ENCODE measurements around the gene PTGDR. TPM values are rescaled to one million over a fixed set of nuclear protein-coding genes. Genes with fewer than 3 reads are reported as not detected.

The PTGDR gene
- total RNA-seq, 2 experiments from 2014 or later, result 0.13 to 0.43 TPM

DNA sequence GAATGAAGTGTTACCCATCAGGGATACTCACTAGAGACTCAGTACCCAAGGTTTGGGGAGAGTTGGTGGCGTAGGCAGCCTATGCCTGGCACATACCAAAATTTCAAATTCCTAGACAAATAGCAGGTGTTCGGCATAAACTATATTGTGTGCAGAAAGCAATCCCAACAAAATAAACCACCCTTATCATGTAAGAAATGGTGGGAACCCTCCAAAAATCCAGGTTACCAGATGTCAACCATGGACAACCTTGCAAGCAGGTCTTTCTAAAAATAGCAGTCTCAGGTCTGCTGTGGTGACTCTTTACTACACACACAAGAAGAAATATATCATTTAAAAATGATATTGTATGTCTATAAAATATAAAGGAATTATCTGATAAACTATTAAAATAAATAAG is 28.9 kb downstream of the PTGDR start:
- H3K27ac Mint-ChIP-seq, result no peak overlapping the region
- H3K9me3 Mint-ChIP-seq, result no peaks in the 10 kb centered on the region
- H3K36me3 Mint-ChIP-seq (ENCODE audit: low read depth), result no peaks in the 10 kb centered on the region
- TF ChIP-seq, protein P1, sequence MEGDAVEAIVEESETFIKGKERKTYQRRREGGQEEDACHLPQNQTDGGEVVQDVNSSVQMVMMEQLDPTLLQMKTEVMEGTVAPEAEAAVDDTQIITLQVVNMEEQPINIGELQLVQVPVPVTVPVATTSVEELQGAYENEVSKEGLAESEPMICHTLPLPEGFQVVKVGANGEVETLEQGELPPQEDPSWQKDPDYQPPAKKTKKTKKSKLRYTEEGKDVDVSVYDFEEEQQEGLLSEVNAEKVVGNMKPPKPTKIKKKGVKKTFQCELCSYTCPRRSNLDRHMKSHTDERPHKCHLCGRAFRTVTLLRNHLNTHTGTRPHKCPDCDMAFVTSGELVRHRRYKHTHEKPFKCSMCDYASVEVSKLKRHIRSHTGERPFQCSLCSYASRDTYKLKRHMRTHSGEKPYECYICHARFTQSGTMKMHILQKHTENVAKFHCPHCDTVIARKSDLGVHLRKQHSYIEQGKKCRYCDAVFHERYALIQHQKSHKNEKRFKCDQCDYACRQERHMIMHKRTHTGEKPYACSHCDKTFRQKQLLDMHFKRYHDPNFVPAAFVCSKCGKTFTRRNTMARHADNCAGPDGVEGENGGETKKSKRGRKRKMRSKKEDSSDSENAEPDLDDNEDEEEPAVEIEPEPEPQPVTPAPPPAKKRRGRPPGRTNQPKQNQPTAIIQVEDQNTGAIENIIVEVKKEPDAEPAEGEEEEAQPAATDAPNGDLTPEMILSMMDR (IDR thresholded peaks at IDR 0.05), result no peak
- H3K4me3 Mint-ChIP-seq, result no peak overlapping the region
- CTCF ChIA-PET, result no interaction called here
- DNase-seq (no peak), ATAC-seq (no peak)
- no peaks in the 10 kb centered on the region for H3K27me3 Mint-ChIP-seq
- H3K4me1 Mint-ChIP-seq (ENCODE audit: low read depth), result peaks cover 10% of the 10 kb centered on the region
- intact Hi-C loops (cut with micrococcal nuclease), result no loop called here
- POLR2A ChIA-PET, result no interaction called here

DNA sequence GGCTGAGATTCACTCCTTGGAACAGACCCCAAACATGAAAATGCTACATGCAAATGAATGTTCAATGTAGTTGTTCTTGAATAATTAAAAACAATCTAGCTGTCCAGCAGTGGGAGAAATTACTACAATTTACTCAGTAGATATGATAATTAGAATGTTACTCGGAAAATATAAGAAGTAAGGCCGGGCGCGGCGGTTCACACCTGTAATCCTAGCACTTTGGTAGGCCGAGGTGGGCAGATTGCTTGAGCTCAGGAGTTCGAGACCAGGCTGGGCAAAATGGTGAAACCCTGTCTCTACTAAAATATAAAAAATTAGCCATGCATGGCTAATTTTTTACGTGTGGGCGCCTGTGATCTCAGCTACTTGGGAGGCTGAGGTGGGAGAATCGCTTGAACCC is 31.3 kb downstream of the PTGDR start:
- H3K27me3 Mint-ChIP-seq, result no peaks in the 10 kb centered on the region
- ChIA-PET POLR2A (no interaction called here), CTCF (interaction anchor here (0.9 to 4.2 kb wide), 9 partner anchors 9 to 169 kb away, joined by 3 to 26 read pairs (median 4); no protein-coding TSS in a partner anchor)
- no peaks in the 10 kb centered on the region for H3K9me3 Mint-ChIP-seq
- peaks cover 16% of the 10 kb centered on the region for H3K4me1 Mint-ChIP-seq (ENCODE audit: low read depth)
- no peak overlapping the region for H3K4me3 Mint-ChIP-seq
- ATAC-seq, result no peak
- H3K27ac Mint-ChIP-seq, result no peak overlapping the region
- intact Hi-C loops (cut with micrococcal nuclease), result no loop called here
- no peaks in the 10 kb centered on the region for H3K36me3 Mint-ChIP-seq (ENCODE audit: low read depth)
- DNase-seq, result no peak
- TF ChIP-seq, protein P1 (IDR thresholded peaks at IDR 0.05), result no peak

DNA sequence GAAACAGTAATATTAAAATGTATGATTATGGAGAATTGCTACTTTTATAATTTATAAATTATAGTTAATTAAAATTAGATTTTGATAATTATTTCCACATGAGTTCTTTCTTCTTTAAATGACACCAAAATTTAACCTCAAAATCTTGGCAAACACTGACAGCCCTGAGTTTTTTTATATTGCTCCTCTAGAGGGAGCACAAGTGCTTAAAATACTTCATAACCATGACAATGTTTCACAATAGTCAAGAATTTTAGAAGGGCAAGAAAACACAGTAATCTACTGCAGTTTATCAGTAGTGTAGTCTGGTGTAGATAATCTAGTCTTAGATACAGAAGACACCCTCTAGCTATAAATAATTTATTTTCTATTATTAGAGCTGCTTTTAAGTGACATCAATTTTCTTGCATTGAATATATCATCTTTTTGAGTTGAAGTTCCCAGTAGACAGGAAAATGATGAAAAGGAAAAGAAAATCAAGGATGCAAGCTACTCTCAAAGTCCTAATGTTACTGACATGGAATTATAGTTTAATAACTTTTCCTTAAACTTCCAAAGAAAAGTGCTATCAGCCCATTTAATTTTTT is 32.3 kb downstream of the PTGDR start:
- TF ChIP-seq, protein P1 (IDR thresholded peaks at IDR 0.05), result peak; percentile 83
- H3K4me3 Mint-ChIP-seq, result no peak overlapping the region
- peaks cover 16% of the 10 kb centered on the region for H3K4me1 Mint-ChIP-seq (ENCODE audit: low read depth)
- ChIA-PET CTCF (interaction anchor here (0.7 to 4.2 kb wide), 36 partner anchors 9 to 306 kb away, joined by 3 to 26 read pairs (median 4); partner anchors contain the start of gene PTGER2), POLR2A (interaction anchor here (0.6 to 1.9 kb wide), 3 partner anchors 9 to 734 kb away, joined by 3 to 4 read pairs (median 4); no protein-coding TSS in a partner anchor)
- H3K36me3 Mint-ChIP-seq (ENCODE audit: low read depth), result no peaks in the 10 kb centered on the region
- no peaks in the 10 kb centered on the region for H3K27me3 Mint-ChIP-seq
- no peak for DNase-seq
- H3K9me3 Mint-ChIP-seq, result no peaks in the 10 kb centered on the region
- intact Hi-C loops (cut with micrococcal nuclease), result loop anchor here (2.0 kb wide), 1 partner anchor 173 kb away; no protein-coding TSS in a partner anchor
- ATAC-seq, result peak; percentile 75
- H3K27ac Mint-ChIP-seq, result no peak overlapping the region

- ATAC-seq (no peak), DNase-seq (no peak)
- H3K4me3 Mint-ChIP-seq, result no peak overlapping the region
- no peaks in the 10 kb centered on the region for H3K36me3 Mint-ChIP-seq (ENCODE audit: low read depth)
- H3K9me3 Mint-ChIP-seq, result no peaks in the 10 kb centered on the region
- H3K27me3 Mint-ChIP-seq, result no peaks in the 10 kb centered on the region
- ChIA-PET POLR2A (interaction anchor here (1.2 kb wide), 1 partner anchor 10 kb away, joined by 3 read pairs; no protein-coding TSS in a partner anchor), CTCF (interaction anchor here (0.7 to 3.0 kb wide), 3 partner anchors 15 to 160 kb away, joined by 3 to 9 read pairs (median 3); no protein-coding TSS in a partner anchor)
- no peak overlapping the region for H3K27ac Mint-ChIP-seq
- intact Hi-C loops (cut with micrococcal nuclease), result no loop called here
- peaks cover 27% of the 10 kb centered on the region for H3K4me1 Mint-ChIP-seq (ENCODE audit: low read depth)
- TF ChIP-seq, protein P1 (IDR thresholded peaks at IDR 0.05), result no peak
These were observed 35.7 kb downstream of the PTGDR start for GRCh38 chr14:52303236-52303635.

- ATAC-seq (no peak), DNase-seq (no peak)
- ChIA-PET CTCF (interaction anchor here (0.9 to 3.0 kb wide), 4 partner anchors 13 to 191 kb away, joined by 3 to 9 read pairs (median 3); no protein-coding TSS in a partner anchor), POLR2A (interaction anchor here (0.7 to 1.7 kb wide), 2 partner anchors 9 to 632 kb away, joined by 3 to 8 read pairs; partner anchors contain the start of gene PTGER2)
- Mint-ChIP-seq H3K36me3 (ENCODE audit: low read depth) (no peaks in the 10 kb centered on the region), H3K27ac (no peak overlapping the region), H3K9me3 (no peaks in the 10 kb centered on the region), H3K27me3 (no peaks in the 10 kb centered on the region), H3K4me3 (no peak overlapping the region), H3K4me1 (ENCODE audit: low read depth) (peaks cover 30% of the 10 kb centered on the region)
- TF ChIP-seq, protein P1 (IDR thresholded peaks at IDR 0.05), result no peak
- intact Hi-C loops (cut with micrococcal nuclease), result no loop called here
These were observed 36.9 kb downstream of the PTGDR start for GRCh38 chr14:52304248-52304904.
